Liver (tissue), 9 donors: ENCODE measurements around the gene CFAP73. TPM values are rescaled to one million over a fixed set of nuclear protein-coding genes. Genes with fewer than 3 reads are reported as not detected.

Experiments used
- DNase-seq: peaks from one replicate; pipeline ENCODE4 v3.0.0-alpha.2; 2017; ENCODE audit warnings: low spot score
- H3K27ac ChIP-seq, 2 donors: one replicate each; pipeline ENCODE4 v1.7.0; 2013; ENCODE audit warnings: inconsistent platforms in 2 of 2, low read length in 2 of 2, control low read depth in 1 of 2, low read depth in 1 of 2, mild to moderate bottlenecking in 1 of 2
- H3K27me3 ChIP-seq, 4 donors: one replicate each; pipeline versions ENCODE4 v1.6.1 to v1.7.0; 2013; ENCODE audit warnings: low read length in 3 of 4, inconsistent platforms in 1 of 4, mild to moderate bottlenecking in 1 of 4, moderate library complexity in 1 of 4; ENCODE audit not compliant: control insufficient read depth in 4 of 4, insufficient read depth in 4 of 4
- H3K36me3 ChIP-seq, 4 donors: one replicate each; pipeline versions ENCODE4 v1.6.1 to v1.7.0; 2013; ENCODE audit warnings: low read length in 3 of 4, mild to moderate bottlenecking in 3 of 4, low read depth in 1 of 4, moderate library complexity in 1 of 4; ENCODE audit not compliant: control insufficient read depth in 4 of 4, insufficient read depth in 3 of 4
- H3K4me1 ChIP-seq, 4 donors: one replicate each; pipeline versions ENCODE4 v1.6.1 to v1.7.0; 2013; ENCODE audit warnings: low read length in 3 of 4, mild to moderate bottlenecking in 3 of 4, moderate library complexity in 1 of 4; ENCODE audit not compliant: control insufficient read depth in 4 of 4, insufficient read depth in 4 of 4
- H3K4me3 ChIP-seq, 3 donors: one replicate each; pipeline versions ENCODE4 v1.6.1 to v1.7.0; 2013; ENCODE audit warnings: low read length in 3 of 3, control low read depth in 1 of 3, low read depth in 1 of 3, mild to moderate bottlenecking in 1 of 3
- H3K9ac ChIP-seq, 2 donors: one replicate each; pipeline ENCODE4 v1.7.0; 2013; ENCODE audit warnings: low read length in 2 of 2, mild to moderate bottlenecking in 2 of 2, moderate library complexity in 2 of 2, control low read depth in 1 of 2, low read depth in 1 of 2
- H3K9me3 ChIP-seq, 4 donors: one replicate each; pipeline versions ENCODE4 v1.6.1 to v1.7.0; 2013; ENCODE audit warnings: low read length in 3 of 4; ENCODE audit not compliant: control insufficient read depth in 4 of 4
- ATF3 ChIP-seq: IDR thresholded peaks from 2 replicates; pipeline ENCODE4 v1.6.1; 2016; ENCODE audit warnings: antibody characterized with exemption
- CTCF ChIP-seq: fragments of 150-350 bp; IDR thresholded peaks from 2 replicates; pipeline ENCODE4 v1.5.1; 2017; ENCODE audit warnings: improper control_type of control experiment, low read depth, low read length; ENCODE audit not compliant: missing input control
- EGR1 ChIP-seq, 2 donors: IDR thresholded peaks; 2 replicates each; pipeline ENCODE4 v1.6.1; 2016 to 2018; ENCODE audit warnings: antibody characterized with exemption in 2 of 2, low read depth in 2 of 2
- FOXA1 ChIP-seq: IDR thresholded peaks from 2 replicates; pipeline ENCODE4 v1.6.1; 2016; ENCODE audit warnings: antibody characterized with exemption
- FOXA2 ChIP-seq: IDR thresholded peaks from 2 replicates; pipeline ENCODE4 v1.6.1; 2016; ENCODE audit warnings: antibody characterized with exemption
- GABPA ChIP-seq, 2 donors: IDR thresholded peaks in 1 of 2; conservative IDR thresholded peaks in 1 of 2; 2 replicates each; pipeline ENCODE4 v1.6.1; 2016; ENCODE audit warnings: antibody characterized with exemption in 2 of 2, mild to moderate bottlenecking in 1 of 2, moderate library complexity in 1 of 2
- HNF4A ChIP-seq, 2 donors: conservative IDR thresholded peaks; 2 replicates each; pipeline ENCODE4 v1.6.1; 2016; ENCODE audit warnings: antibody characterized with exemption in 2 of 2, mild to moderate bottlenecking in 2 of 2
- HNF4G ChIP-seq: IDR thresholded peaks from 2 replicates; pipeline ENCODE4 v1.6.1; 2016; ENCODE audit warnings: antibody characterized with exemption
- JUND ChIP-seq, 2 donors: IDR thresholded peaks; 2 replicates each; pipeline ENCODE4 v1.6.1; 2016; ENCODE audit warnings: antibody characterized with exemption in 2 of 2
- NR2F2 ChIP-seq: IDR thresholded peaks from 2 replicates; pipeline ENCODE4 v1.6.1; 2016; ENCODE audit warnings: antibody characterized with exemption
- RAD21 ChIP-seq, 2 donors: IDR thresholded peaks; 2 replicates each; pipeline ENCODE4 v1.6.1; 2016; ENCODE audit warnings: antibody characterized with exemption in 2 of 2, mild to moderate bottlenecking in 2 of 2
- RXRA ChIP-seq, 2 donors: IDR thresholded peaks; 2 replicates each; pipeline ENCODE4 v1.6.1; 2017 to 2018; ENCODE audit warnings: antibody characterized with exemption in 2 of 2, mild to moderate bottlenecking in 1 of 2
- SP1 ChIP-seq: IDR thresholded peaks from 2 replicates; pipeline ENCODE4 v1.6.1; 2018; ENCODE audit warnings: antibody characterized with exemption, mild to moderate bottlenecking
- TAF1 ChIP-seq: conservative IDR thresholded peaks from 2 replicates; pipeline ENCODE4 v1.6.1; 2016; ENCODE audit warnings: antibody characterized with exemption, mild to moderate bottlenecking
- YY1 ChIP-seq: IDR thresholded peaks from 2 replicates; pipeline ENCODE4 v1.6.1; 2016; ENCODE audit warnings: antibody characterized with exemption, mild to moderate bottlenecking
- WGBS: extraction: QIAGEN DNeasy Blood & Tissue Kit; methylation state at CpG from one replicate; pipeline ENCODE4 v1.1.7; 2013; 5-methylcytosine and 5-hydroxymethylcytosine counted together
- polyA plus RNA-seq, 2 donors: library from polyadenylated mRNA; stranded (reverse) in 1 of 2; unstranded in 1 of 2; fragments of 200-250 nt in 1 of 2; fragments of >200 nt in 1 of 2; fragmentation: Nextera tagmentation in 1 of 2; extraction: Ambion mirVana in 1 of 2; gene quantifications; one replicate each; pipeline versions ENCODE4 v1.2.1 to v1.2.3, GENCODE V29; 2013 to 2015
- total RNA-seq, 2 donors: library from RNA; depleted of rRNA; stranded (reverse); fragments of >200 nt; gene quantifications; one replicate each; pipeline ENCODE4 v1.2.3, GENCODE V29; 2014
- TF ChIP-seq, protein P1 (sequence below): IDR thresholded peaks from 2 replicates; pipeline ENCODE4 v1.6.1; 2016; ENCODE audit warnings: antibody characterized with exemption
- TF ChIP-seq, protein P2 (sequence below): IDR thresholded peaks from 2 replicates; pipeline ENCODE4 v1.6.1; 2016; ENCODE audit warnings: antibody characterized with exemption
- TF ChIP-seq, protein P3 (sequence below): IDR thresholded peaks from 2 replicates; pipeline ENCODE4 v1.6.1; 2016; ENCODE audit warnings: antibody characterized with exemption, mild to moderate bottlenecking
- donor health status: healthy.
- donor health status: healthy.
- donor health status: healthy.
- donor health status: healthy.
- donor health status: healthy.

Gene CFAP73
- total and polyA plus RNA-seq, 4 donors: 0.18 to 0.19 TPM; not detected in 2

- peak overlapping the region; percentile 24 to 81 (median 79) for H3K4me3 ChIP-seq
- DNase-seq: no peak
- no peaks in the 10 kb centered on the region for H3K9me3 ChIP-seq
- H3K9ac ChIP-seq: peak overlapping the region; percentile 8 to 97
- H3K36me3 ChIP-seq: peaks cover 1 to 14% (median 6%) of the 10 kb centered on the region in 4 donors
- H3K27ac ChIP-seq: peak overlapping the region; percentile 74 to 98
- peaks cover 6 to 39% (median 24%) of the 10 kb centered on the region in 4 donors for H3K4me1 ChIP-seq
- TF ChIP-seq FOXA1 (no peak), JUND (IDR thresholded peaks at IDR 0.05) (no peak), SP1 (peak; percentile 48), ATF3 (no peak), TAF1 (no peak), FOXA2 (no peak), HNF4A (conservative IDR thresholded peaks at IDR 0.05) (peak; percentile 72 to 75), RXRA (IDR thresholded peaks at IDR 0.05) (peak; percentile 59 to 61), YY1 (no peak), EGR1 (IDR thresholded peaks at IDR 0.05; ENCODE audit: low read depth in 2 of 2) (no peak), CTCF (no peak), NR2F2 (no peak), RAD21 (IDR thresholded peaks at IDR 0.05) (no peak), GABPA (IDR thresholded peaks at IDR 0.05 in 1 of 2, conservative IDR thresholded peaks at IDR 0.05 in 1 of 2) (no peak), HNF4G (no peak)
- TF ChIP-seq, protein P1, sequence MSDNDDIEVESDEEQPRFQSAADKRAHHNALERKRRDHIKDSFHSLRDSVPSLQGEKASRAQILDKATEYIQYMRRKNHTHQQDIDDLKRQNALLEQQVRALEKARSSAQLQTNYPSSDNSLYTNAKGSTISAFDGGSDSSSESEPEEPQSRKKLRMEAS: no peak
- TF ChIP-seq, protein P2, sequence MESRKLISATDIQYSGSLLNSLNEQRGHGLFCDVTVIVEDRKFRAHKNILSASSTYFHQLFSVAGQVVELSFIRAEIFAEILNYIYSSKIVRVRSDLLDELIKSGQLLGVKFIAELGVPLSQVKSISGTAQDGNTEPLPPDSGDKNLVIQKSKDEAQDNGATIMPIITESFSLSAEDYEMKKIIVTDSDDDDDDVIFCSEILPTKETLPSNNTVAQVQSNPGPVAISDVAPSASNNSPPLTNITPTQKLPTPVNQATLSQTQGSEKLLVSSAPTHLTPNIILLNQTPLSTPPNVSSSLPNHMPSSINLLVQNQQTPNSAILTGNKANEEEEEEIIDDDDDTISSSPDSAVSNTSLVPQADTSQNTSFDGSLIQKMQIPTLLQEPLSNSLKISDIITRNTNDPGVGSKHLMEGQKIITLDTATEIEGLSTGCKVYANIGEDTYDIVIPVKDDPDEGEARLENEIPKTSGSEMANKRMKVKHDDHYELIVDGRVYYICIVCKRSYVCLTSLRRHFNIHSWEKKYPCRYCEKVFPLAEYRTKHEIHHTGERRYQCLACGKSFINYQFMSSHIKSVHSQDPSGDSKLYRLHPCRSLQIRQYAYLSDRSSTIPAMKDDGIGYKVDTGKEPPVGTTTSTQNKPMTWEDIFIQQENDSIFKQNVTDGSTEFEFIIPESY: no peak
- TF ChIP-seq, protein P3, sequence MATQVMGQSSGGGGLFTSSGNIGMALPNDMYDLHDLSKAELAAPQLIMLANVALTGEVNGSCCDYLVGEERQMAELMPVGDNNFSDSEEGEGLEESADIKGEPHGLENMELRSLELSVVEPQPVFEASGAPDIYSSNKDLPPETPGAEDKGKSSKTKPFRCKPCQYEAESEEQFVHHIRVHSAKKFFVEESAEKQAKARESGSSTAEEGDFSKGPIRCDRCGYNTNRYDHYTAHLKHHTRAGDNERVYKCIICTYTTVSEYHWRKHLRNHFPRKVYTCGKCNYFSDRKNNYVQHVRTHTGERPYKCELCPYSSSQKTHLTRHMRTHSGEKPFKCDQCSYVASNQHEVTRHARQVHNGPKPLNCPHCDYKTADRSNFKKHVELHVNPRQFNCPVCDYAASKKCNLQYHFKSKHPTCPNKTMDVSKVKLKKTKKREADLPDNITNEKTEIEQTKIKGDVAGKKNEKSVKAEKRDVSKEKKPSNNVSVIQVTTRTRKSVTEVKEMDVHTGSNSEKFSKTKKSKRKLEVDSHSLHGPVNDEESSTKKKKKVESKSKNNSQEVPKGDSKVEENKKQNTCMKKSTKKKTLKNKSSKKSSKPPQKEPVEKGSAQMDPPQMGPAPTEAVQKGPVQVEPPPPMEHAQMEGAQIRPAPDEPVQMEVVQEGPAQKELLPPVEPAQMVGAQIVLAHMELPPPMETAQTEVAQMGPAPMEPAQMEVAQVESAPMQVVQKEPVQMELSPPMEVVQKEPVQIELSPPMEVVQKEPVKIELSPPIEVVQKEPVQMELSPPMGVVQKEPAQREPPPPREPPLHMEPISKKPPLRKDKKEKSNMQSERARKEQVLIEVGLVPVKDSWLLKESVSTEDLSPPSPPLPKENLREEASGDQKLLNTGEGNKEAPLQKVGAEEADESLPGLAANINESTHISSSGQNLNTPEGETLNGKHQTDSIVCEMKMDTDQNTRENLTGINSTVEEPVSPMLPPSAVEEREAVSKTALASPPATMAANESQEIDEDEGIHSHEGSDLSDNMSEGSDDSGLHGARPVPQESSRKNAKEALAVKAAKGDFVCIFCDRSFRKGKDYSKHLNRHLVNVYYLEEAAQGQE: no peak
- 36% methylated on average over 16 of the region's 16 CpGs for WGBS
- no peaks in the 10 kb centered on the region for H3K27me3 ChIP-seq
Measured at GRCh38 chr12:113186666-113187325, 37.3 kb downstream of the CFAP73 start.
